Colonic mucosa (tissue), 4 donors: ENCODE results near the gene RPUSD1. TPM values are rescaled to one million over a fixed set of nuclear protein-coding genes. Genes with fewer than 3 reads are reported as not detected.

ENCODE experiments used
- DNase-seq: peaks from one replicate; pipeline ENCODE4 v3.0.0-alpha.2; 2020
- H3K27ac ChIP-seq: fragments of 200-600 bp; one replicate; pipeline ENCODE4 v1.8.0; 2021
- H3K27me3 ChIP-seq: fragments of 200-600 bp; one replicate; pipeline ENCODE4 v1.8.0; 2021
- H3K36me3 ChIP-seq: fragments of 200-600 bp; one replicate; pipeline ENCODE4 v1.8.0; 2021
- H3K4me1 ChIP-seq: fragments of 200-600 bp; one replicate; pipeline ENCODE4 v1.8.0; 2021; ENCODE audit warnings: mild to moderate bottlenecking
- H3K4me3 ChIP-seq: fragments of 200-600 bp; one replicate; pipeline ENCODE4 v1.8.0; 2021
- H3K9ac ChIP-seq, 2 donors: one replicate each; pipeline ENCODE4 v1.7.0; 2013; ENCODE audit warnings: control low read depth in 2 of 2, low read depth in 2 of 2, low read length in 2 of 2
- H3K9me3 ChIP-seq: fragments of 200-600 bp; one replicate; pipeline ENCODE4 v1.8.0; 2021
- CTCF ChIP-seq: fragments of 200-600 bp; IDR thresholded peaks from one replicate; pipeline ENCODE4 v1.8.0; 2022; ENCODE audit warnings: antibody characterized with exemption, mild to moderate bottlenecking
- intact Hi-C: fragments of 100-400 bp; cut with DNase I; formaldehyde crosslinking; loops from one replicate; pipeline ENCODE4 v1.14.1; 2022
- total RNA-seq, 2 donors: library from RNA; stranded (reverse); fragmentation: NEBNext Ultra II Directional in 1 of 2; extraction: Animal tissue kit (Norgen Biotek cat#: 25700) in 1 of 2; gene quantifications; one replicate each; pipeline ENCODE4 v1.2.1, GENCODE V29; 2021
- donor health status: healthy.
- donor health status: DM: no; HTN: no; CAD: no.
- donor health status: DM: no; HTN: no; CAD: no.

The RPUSD1 gene
- total RNA-seq, 2 donors from 2014 or later, result 17.3 to 35.6 TPM

GRCh38 chr16:769184-769784, 18.9 kb downstream of the RPUSD1 start:
- Histone ChIP-seq H3K27ac (no peak overlapping the region), H3K4me1 (no peaks in the 10 kb centered on the region), H3K9me3 (no peaks in the 10 kb centered on the region), H3K36me3 (no peaks in the 10 kb centered on the region), H3K27me3 (no peaks in the 10 kb centered on the region), H3K4me3 (no peak overlapping the region), H3K9ac (no peak overlapping the region)
- intact Hi-C loops, result no loop called here
- TF ChIP-seq CTCF, result no peak
- DNase-seq, result no peak

GRCh38 chr16:768428-768827, 19.8 kb downstream of the RPUSD1 start:
- Histone ChIP-seq H3K9ac (no peak overlapping the region), H3K4me1 (no peaks in the 10 kb centered on the region), H3K36me3 (no peaks in the 10 kb centered on the region), H3K27me3 (no peaks in the 10 kb centered on the region), H3K9me3 (no peaks in the 10 kb centered on the region), H3K27ac (no peak overlapping the region), H3K4me3 (no peak overlapping the region)
- TF ChIP-seq CTCF, result no peak
- intact Hi-C loops, result no loop called here
- DNase-seq, result no peak

- no peaks in the 10 kb centered on the region for H3K27me3 ChIP-seq
These were observed 20.4 kb downstream of the RPUSD1 start for GRCh38 chr16:767743-768235.

GRCh38 chr16:766820-767640, 21.2 kb downstream of the RPUSD1 start:
- Histone ChIP-seq H3K27me3 (no peaks in the 10 kb centered on the region), H3K27ac (no peak overlapping the region), H3K4me1 (no peaks in the 10 kb centered on the region), H3K36me3 (no peaks in the 10 kb centered on the region), H3K9me3 (no peaks in the 10 kb centered on the region), H3K4me3 (no peak overlapping the region), H3K9ac (no peak overlapping the region)
- no peak for TF ChIP-seq CTCF
- DNase-seq, result no peak
- intact Hi-C loops, result no loop called here

More at GRCh38 chr16:767743-768235, 20.4 kb downstream of the RPUSD1 start:
- no peaks in the 10 kb centered on the region for H3K4me1 ChIP-seq
- intact Hi-C loops, result no loop called here
- H3K9ac ChIP-seq, result no peak overlapping the region
- no peak for DNase-seq
- H3K27ac ChIP-seq, result no peak overlapping the region
- no peaks in the 10 kb centered on the region for H3K9me3 ChIP-seq
- no peak for TF ChIP-seq CTCF
- no peak overlapping the region for H3K4me3 ChIP-seq
- no peaks in the 10 kb centered on the region for H3K36me3 ChIP-seq

- Histone ChIP-seq H3K27ac (no peak overlapping the region), H3K9ac (no peak overlapping the region), H3K4me3 (no peak overlapping the region), H3K36me3 (no peaks in the 10 kb centered on the region), H3K4me1 (no peaks in the 10 kb centered on the region), H3K27me3 (peaks cover 3% of the 10 kb centered on the region), H3K9me3 (no peaks in the 10 kb centered on the region)
- DNase-seq, result no peak
- TF ChIP-seq CTCF, result no peak
- intact Hi-C loops, result no loop called here
These were observed 22.0 kb downstream of the RPUSD1 start for GRCh38 chr16:766008-766819.
